Measurements from ENCODE around the gene TRIM23.
"Not testable (repeated sequence)": the region's sequence is repeated elsewhere in the genome, so short reads cannot be mapped to it uniquely, and the experiment has no call there.

The TRIM23 gene

DNA sequence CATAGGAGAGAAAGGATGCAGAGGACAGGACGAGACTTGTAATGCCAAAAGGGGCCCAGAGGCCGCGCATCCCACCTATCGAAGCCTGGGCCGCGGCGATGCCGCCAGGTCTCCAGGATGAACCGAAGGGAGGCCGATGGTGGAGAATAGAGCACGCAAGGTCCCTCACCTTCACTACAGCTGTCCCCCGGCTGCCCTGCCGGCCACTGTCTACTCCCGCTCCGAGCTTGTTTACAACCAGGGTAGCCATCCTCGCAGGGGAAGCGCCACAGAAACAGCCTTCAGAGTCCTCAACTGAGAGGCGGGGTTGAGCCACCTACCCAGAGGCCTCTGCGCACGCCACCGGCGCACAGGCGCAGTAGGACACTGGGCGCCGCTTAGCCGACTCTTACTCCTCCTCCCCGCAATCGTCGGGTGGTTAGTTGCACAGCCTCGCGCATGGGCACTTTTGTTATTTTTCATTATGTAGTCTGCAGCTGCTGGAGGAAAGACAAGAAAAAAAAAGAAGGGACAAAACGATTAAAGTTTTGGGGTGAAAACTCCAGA is at the start of gene TRIM23:
TSS of gene TRIM23 (minus strand) at position 309 of the 546 bp plus-strand sequence. CDS start at position 250, 59 bp downstream.
- intact Hi-C loops (cut with DNase I): loop anchor here (2.0 to 10.0 kb wide), 2 partner anchors 99 to 301 kb away; partner anchors contain the start of genes ERBIN, NLN and SGTB
- peak; percentile 90 to 99 (median 92) for DNase-seq

DNA sequence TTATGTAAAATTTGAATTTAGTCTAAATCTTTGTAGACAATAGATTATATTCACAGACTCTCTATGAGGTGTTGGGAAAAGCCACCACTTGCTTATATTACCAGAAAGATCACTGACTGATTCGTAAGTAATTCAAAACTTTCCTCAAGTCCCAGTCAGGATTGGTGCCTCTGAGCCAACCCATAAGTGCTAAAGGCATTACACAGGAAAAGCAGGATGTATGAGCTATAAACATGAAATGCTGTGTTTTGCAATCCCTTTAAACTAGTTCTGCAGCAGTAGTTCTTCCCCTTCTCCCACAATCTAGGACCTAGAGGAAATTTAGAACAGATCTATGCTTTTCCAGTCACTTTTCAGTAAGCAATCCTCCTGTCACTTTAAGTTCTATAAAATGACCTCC is 48.7 kb upstream of the TRIM23 start:
- intact Hi-C loops (cut with DNase I): no loop called here
- no peak for DNase-seq

DNA sequence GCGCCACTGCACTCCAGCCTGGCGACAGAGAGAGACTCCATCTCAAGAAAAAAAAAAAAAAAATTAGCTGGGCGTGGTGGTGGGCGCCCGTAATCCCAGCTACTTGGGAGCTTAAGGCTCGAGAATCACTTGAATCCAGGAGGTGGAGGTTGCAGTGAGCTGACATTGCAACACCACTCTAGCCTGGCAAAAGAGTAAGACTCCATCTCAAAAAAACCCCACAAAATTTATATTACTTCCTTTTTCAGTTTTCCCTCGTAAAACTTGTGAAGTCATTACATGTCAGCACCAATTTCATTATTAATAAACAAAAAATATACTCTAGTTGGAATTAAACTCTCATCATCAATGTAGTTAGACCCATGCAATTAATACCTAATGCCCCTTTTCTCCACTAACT is 44.6 kb upstream of the TRIM23 start:
- no peak for DNase-seq

DNA sequence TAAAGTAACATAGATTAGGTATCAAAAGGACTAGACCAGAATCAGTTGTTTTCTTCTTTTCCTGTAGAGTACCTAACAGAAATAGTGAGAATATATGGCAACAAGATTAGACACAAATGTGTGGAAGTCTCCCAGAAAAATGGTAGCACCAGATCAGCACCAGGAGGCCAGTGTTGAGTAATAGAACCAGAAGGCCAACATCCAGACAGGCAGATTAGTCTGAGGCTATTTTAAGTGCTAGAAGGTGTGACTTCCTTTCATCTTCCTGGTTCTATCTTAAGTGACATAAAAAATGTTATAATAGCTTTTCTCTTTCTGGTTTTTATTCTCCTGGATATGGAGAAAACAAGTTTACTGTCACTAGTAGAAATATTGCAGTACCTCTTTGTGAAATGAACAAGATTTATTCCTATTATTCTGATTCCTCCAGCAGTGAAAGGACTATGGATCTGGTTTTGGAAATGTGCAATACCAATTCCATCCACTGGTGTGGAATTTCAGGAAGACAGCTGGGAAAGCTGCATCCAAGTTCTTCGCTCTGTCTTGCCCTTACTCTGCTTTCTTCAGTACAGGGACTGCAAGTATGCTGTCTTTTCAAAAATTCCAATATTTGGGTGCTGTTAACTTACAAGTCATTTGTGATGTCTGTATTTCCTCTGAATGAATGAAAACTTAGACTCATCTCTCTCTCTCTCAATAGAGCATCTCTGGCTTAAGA is 39.8 kb upstream of the TRIM23 start:
- intact Hi-C loops (cut with DNase I): no loop called here

More for the DNA sequence above, 44.6 kb upstream of the TRIM23 start:
- intact Hi-C loops (cut with DNase I): no loop called here

DNA sequence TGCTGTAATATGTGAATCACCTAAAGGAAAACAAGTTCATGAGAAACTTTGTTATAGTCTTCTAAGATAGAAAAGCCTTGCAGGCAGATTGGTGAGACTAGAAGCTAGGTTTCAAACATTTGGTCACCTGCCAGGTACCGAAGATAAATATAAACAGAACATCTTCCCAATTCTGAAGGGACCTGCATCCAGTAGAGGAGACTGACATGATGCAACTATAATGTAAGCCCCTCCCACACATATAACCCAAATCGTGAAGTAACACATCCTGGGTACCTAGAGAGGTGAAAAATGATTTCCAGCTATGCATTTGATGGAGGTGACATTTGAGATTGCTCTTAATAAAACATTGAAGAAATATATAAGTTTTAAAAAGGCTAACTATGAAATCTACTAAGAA is 30.6 kb upstream of the TRIM23 start:
- DNase-seq: no peak
- intact Hi-C loops (cut with DNase I): no loop called here

More for the DNA sequence above, 39.8 kb upstream of the TRIM23 start:
- DNase-seq: no peak

DNA sequence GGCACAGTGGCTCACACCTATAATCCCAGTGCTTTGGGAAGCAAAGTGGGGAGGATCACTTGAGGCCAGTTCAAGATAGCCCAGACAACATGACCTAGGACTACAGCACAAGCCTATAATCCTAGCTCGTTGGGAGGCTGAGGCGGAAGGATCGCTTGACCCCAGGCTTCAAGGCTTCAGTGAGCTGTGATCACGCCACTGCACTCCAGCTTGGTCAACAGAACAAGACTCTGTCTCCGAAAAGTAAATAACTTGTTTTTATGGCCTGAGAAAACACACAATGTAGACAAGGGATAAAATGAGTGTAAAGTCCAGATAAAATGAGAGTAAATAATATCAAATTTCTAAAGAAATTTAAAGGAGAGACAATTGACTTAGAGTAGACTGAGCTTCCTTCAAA is 27.0 kb upstream of the TRIM23 start:
- intact Hi-C loops (cut with DNase I): no loop called here
- DNase-seq: no peak

DNA sequence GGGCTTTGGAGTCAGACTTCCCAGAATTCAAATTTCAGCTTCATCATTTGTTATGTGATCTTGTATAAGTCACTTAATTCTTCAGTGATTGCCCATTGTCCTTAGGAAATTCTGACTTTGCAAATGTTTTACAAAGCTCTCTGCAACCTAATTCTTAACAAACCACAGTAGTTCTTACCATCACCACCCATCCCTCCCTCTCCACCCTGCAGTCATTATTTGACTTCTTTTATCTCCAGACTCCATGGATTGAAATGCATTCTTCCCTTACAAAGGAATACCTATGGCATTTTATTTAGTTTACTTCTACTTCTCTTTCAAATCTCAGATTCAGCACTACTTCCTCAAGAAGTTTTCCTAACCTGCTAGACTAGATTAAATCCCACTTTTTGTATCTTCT is 23.8 kb upstream of the TRIM23 start:
- intact Hi-C loops (cut with DNase I): no loop called here
- DNase-seq: no peak

DNA sequence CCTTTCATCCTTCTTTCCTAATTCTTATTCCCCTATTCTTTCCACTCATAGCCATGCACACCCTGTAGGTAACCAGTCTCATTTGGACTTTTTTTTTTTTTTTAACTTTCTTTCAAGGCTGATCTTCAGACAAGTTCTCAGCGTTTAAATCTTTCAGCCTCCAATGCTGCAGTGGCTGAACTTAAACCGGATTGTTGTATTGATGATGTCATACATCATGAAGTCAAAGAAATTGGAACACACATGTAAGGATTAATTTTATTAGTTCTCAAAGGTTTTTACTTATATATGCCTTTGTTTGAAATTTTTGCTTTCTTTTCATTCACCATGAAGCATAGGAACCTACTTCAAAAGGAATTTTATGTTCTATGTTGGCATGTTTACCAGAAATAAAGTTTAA is 22.8 kb upstream of the TRIM23 start:
- DNase-seq: no peak
- intact Hi-C loops (cut with DNase I): no loop called here

DNA sequence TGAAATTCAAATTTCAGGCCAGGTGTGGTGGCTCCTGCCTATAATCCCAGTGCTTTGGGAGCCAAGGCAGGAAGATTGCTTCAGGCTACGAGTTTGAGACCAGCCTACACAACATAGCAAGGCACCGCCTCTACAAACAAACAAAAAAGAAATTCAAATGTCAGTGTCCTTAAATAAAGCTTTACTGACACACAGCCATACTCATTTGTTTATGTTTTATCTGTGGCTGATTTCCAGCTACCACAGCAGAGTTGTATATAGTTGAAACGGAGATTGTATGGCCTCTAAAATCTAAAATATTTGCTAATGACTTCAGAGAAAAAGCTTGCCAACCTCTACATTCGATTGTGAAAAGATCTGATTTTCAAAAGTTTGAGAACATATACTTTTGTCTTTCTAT is 16.1 kb upstream of the TRIM23 start:
- intact Hi-C loops (cut with DNase I): no loop called here
- DNase-seq: no peak

DNA sequence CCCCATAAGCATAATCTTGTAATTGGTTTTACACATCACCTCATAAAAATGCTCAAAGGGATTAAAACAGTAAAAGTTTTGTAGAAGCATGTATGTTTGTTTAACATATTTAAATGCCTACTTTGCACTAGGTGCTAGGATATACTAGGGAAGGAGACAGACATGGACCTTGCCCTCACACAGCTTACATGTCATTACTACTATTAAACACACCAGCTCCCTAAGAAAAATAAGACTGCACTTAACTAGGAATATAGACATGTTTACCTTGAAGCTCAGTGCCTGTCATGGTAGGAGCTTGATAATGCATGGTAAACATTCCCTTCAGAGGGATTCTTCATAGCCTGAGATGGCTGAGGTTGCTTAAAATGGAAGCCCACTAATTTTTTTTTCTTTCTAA is 6.8 kb upstream of the TRIM23 start:
- no peak for DNase-seq
- intact Hi-C loops (cut with DNase I): no loop called here

DNA sequence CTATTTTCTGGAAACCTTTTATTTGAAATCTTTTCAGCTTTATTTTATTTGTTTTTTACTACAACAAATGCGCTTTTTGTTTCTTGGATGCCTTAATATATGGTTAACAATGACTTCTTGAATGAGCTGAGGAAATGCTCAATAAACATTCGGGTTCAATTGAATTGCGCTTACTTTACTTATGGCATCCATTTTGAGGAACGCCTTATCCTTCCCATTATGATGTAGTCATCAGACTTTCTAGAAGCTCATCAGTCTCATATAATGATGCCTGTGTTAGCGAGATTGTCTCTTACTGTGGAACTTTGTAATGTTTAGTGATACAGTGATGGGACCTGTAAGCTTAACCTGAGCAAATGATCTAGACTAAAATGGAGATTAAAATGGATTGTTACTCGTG is 1.6 kb upstream of the TRIM23 start:
- intact Hi-C loops (cut with DNase I): loop anchor here (2.0 to 10.0 kb wide), 2 partner anchors 97 to 299 kb away; partner anchors contain the start of genes ERBIN, NLN and SGTB
- DNase-seq: no peak

DNA sequence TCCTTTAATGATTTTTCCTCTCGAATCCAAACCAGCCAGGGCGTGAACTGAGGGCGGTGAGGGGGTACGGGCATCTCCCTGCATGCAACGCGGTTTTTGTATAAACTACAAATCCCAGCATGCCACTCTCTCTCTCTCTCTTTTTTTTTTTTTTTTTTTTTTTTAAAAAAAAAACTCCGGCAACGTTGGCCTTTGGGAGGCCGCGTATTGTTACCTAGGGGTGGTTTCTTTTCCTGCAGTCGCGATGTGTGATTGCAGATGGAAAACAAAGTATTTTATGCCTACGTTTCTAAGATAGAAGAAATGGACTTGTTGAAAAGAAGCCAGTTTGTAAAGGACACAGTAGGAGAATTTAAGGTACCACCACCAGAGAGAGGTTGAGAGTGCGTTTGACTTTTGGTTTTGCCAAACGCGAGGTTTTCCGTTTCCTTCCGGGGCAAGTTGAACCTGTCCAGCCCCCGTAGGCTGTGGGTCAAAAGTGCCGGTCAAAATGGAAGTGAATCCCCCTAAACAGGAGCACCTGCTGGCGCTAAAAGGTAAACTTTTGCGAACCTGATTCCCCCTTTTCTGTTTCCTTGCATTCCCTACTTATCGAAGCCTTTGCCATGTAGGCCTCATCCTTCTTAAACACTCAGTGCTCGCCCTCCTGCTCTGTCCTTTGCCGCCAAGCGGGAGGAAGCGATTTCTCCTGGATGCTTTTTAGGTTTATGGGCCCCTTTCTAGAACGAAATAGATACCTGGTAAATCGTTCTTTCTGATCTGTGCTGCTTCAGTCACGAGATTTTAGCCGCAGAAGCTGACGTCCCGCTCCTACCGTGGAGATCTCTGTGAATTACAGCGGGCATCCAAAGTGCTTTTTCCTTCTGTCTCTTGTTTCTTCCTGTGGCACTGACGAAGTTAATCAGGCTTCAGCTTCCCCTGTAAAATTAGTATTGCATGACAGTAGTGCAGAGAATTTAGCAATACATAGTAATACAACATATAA is 730 bp upstream of the TRIM23 start, which contains the start of the genes SHLD3 and TRAPPC13:
TSS of gene SHLD3 (plus strand) at position 457 of the 985 bp plus-strand sequence. CDS start 4,561 bp downstream, outside the sequence.
TSS of gene TRAPPC13 (plus strand) at position 457 of the 985 bp plus-strand sequence. CDS start at position 491, 34 bp downstream.
- intact Hi-C loops (cut with DNase I): loop anchor here (2.0 to 10.0 kb wide), 2 partner anchors 98 to 300 kb away; partner anchors contain the start of genes ERBIN, NLN and SGTB

DNA sequence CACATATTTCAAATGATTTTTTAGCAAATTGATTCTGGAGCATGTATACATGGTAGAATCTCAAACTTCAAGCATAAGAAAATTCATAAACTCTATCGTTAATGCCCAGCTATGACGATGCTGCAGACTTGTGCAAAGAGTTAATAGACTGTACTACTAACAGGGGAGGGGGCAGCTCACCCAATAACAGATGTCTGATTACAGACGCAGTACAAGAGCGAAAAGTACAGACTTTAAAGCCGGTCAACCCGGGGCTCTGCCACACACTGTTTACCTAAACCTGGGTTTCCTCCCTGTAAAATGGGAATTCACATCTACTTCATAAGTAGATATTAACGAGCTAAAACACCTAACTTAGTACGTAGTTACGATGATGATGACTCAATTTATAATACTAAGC is 651 bp downstream of the TRIM23 start:
- intact Hi-C loops (cut with DNase I): loop anchor here (10.0 kb wide), 1 partner anchor 301 kb away; the partner anchor contains the start of gene ERBIN
- DNase-seq: no peak

More for the DNA sequence above, 730 bp upstream of the TRIM23 start, which contains the start of the genes SHLD3 and TRAPPC13:
- DNase-seq: peak; percentile 77 to 97 (median 86)

DNA sequence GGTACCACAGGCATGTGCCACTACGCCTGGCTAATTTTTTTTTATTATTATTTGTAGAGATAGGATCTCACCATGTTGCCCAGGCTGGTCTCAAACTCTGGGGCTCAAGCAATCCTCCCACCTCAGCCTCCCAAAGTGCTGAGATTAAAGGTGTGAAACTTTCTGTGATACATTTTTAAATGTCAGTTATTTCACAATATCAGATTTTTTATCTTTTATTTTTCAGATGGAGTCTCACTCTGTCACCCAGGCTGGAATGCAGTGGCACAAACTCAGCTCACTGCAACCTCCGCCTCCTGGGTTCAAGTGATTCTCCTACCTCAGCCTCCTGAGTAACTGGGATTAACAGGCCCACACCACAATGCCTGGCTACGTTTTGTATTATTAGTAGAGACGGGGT is 2.2 kb downstream of the TRIM23 start:
- intact Hi-C loops (cut with DNase I): loop anchor here (10.0 kb wide), 1 partner anchor 303 kb away; the partner anchor contains the start of gene ERBIN
- DNase-seq: not testable (repeated sequence)

DNA sequence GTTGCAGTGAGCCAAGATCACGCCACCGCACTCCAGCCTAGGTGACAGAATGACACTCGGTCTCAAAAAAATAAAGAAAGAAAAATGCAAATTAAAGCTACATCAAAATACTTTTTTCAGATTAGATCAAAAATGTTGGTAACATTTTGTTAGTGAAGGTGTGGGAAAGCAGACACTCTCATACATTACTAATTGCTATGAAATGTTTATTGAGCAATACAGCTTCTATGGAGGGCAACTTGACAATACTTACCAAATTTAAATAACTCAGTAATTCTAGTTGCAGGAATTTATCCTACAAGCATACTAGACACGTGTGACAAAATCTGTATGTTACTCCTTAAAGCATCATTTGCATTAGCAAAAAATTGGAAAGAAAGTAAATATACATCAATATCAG is 4.1 kb downstream of the TRIM23 start:
- no peak for DNase-seq
- intact Hi-C loops (cut with DNase I): loop anchor here (10.0 kb wide), 1 partner anchor 305 kb away; the partner anchor contains the start of gene ERBIN

DNA sequence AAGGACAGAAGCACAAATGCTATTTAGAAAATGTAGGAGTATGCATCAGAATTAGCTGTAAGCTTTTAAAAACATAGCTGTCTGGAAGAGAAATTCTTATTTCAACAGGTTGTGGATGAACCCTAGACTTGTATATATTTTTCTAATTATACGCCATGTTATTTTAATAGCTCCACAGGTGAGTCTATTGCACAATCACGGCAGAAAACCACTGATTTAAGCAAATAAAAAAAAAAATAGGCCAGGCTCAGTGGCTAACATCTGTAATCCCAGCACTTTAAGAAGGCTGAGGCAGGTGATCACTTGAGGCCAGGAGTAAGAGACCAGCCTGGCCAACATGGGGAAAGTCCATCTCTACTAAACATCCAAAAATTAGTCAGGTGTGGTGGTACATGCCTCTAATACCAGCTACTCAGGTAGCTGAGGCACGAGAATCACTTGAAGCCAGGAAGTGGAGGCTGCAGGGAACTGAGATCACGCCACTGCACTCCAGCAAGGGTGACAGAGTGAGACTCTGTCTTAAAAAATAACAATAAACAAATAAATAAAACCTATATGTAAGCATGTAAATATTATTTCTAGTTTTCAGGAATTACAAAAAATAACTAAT is 11.7 kb downstream of the TRIM23 start:
- no peak for DNase-seq
- intact Hi-C loops (cut with DNase I): no loop called here

DNA sequence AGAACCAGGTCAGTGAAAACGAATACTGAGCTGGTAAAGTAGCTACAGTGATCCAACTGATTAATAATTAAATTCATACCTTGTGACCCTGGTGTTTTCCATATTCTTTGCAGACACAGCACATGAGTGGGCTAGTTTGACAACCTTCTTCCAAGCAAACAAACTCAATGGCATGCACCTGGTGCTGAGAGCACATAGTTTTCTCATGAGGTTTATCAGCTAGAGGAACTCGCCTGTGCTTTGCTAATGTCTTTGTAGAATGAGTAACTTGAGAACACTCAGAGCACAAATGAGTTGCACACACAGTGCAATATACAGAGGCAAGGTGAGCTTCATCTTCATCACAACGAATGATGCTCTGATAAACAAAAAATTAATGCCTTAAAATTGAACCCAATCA is 12.6 kb downstream of the TRIM23 start:
- no peak for DNase-seq
- intact Hi-C loops (cut with DNase I): no loop called here

DNA sequence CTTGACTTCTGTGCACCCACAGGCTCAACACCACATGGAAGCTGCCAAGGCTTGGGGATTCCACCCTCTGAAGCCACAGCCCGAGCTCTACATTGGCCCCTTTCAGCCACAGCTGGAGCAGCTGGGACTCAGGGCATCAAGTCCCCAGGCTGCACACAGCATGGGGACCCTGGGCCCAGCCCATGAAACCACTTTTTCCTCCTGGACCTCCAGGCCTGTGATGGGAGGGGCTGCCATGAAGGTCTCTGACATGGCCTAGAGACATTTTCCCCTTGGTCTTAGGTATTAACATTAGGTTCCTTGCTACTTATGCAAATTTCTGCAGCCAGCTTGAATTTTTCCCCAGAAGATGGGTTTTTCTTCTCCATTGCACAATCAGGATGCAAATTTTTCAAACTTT is 22.4 kb downstream of the TRIM23 start:
- intact Hi-C loops (cut with DNase I): not testable (repeated sequence)

DNA sequence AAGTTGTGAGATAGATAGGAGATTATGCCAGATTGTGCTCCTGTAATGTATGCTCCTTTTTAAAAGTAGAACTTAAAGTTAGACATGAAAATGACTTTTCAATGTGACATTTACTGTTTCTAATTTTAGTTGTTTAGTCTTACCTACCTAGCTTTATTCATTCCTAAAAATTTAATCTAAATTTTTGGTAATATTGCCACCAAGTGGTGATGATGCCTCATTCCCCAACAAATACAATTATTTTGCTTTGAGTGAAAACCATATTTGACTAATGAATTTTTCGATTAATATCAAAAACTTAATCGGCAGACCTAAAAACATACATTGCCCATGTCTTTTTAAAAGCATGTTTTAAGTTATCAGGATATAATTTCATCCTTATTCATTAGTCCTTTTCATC is 35.4 kb downstream of the TRIM23 start:
- no peak for DNase-seq
- intact Hi-C loops (cut with DNase I): no loop called here

More for the DNA sequence above, 22.4 kb downstream of the TRIM23 start:
- DNase-seq: not testable (repeated sequence)

DNA sequence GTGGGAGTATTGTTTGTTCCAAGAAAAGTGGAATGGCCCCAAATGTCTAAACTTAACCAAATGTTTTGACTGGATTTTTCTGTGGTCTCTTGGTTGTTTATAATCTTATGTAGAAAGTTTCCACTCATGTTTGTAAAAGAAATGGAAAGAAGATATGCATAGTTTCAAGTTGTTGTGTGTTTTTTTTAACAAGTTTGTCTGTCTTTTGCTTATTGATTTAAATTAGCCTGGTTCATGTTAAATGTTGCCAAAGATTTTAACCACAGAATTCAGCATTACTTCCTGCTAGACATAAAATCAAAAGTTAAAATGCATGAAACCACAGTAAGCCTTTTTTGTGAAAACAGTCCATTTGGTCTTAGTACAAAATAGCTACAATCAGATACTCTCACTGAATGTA is 47.0 kb downstream of the TRIM23 start:
- no peak for DNase-seq
- intact Hi-C loops (cut with DNase I): no loop called here
